ENCODE data around the gene PGAP3.
A peak's percentile ranks its signal among the peaks of the same experiment; 100 is the strongest.

Gene PGAP3

DNA sequence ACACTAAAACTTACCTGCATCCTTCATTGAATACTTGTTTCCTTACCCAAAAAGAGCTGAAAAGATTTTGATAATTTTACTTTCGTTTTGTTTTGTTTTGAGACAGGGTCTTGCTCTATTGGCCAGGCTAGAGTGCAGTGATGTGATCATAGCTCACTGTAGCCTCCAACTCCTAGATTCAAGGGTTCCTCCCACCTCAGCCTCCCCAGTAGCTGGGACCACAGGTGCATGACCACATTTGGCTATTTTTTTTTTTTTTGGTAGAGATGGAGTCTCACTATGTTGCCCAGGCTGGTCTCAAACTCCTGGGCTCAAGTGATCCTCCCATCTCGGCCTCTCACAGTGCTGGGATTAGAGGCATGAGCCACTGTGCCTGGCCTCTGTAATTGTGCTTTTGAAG, 32.8 kb downstream of the PGAP3 start:
- DNase-seq, result no peak

DNA sequence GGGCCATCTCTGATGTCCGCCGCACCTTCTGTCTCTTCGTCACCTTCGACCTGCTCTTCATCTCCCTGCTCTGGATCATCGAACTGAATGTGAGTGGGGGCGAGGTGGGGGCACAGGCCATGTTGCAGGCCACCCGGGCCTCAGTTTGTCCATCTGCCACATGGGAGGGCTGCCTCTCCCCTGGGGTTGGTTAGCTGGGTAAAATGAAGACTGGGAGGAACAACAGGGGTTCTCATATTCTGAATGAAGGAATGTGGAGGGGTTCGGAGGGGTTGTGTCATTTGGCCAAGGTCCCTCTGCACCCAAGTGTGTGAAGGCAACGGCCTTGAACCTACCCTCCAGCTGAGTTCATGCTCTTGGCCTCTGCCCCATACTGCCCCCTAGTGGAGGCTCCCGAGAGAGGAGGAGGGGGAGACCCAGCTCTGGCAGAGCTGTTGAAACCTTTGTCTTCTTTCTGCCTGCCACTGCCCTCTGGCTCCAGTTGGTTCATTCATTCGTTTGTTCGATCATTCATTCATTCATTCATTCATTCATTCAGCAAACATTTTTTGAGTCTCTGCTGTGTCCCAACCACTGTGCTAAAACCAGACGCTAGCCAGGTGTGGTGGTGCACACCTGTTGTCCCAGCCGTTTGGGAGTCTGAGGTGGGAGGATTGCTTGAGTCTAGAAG, 34.1 kb downstream of the PGAP3 start:
- DNase-seq, result no peak

GRCh38 chr17:39653316-39653661, 34.6 kb downstream of the PGAP3 start:
- no peak for DNase-seq

- DNase-seq, result no peak
These were observed 35.1 kb downstream of the PGAP3 start for GRCh38 chr17:39652587-39653315.

GRCh38 chr17:39651923-39652586, 35.8 kb downstream of the PGAP3 start:
- no peak for DNase-seq

DNA sequence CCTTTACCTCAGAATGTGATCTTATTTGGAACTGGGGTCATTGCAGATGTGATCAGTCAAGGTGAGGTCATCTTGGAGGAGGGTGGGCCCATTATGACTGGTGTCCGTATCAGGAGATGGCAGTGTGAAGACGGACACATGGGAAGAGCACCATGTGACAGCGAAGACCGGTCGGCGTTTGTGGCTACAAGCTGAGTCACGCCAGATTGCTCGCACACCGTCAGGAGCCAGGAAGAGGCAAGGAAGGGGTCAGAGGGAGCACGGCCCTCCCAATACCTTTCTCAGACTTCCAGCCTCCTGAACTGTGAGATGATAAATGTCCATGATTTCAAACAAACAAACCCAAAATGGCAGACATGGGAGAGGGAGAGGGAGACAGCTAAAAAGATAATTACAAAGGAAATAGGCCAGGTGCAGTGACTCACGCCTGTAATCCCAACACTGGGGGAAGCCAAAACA, 37.7 kb downstream of the PGAP3 start:
- DNase-seq, result no peak

DNA sequence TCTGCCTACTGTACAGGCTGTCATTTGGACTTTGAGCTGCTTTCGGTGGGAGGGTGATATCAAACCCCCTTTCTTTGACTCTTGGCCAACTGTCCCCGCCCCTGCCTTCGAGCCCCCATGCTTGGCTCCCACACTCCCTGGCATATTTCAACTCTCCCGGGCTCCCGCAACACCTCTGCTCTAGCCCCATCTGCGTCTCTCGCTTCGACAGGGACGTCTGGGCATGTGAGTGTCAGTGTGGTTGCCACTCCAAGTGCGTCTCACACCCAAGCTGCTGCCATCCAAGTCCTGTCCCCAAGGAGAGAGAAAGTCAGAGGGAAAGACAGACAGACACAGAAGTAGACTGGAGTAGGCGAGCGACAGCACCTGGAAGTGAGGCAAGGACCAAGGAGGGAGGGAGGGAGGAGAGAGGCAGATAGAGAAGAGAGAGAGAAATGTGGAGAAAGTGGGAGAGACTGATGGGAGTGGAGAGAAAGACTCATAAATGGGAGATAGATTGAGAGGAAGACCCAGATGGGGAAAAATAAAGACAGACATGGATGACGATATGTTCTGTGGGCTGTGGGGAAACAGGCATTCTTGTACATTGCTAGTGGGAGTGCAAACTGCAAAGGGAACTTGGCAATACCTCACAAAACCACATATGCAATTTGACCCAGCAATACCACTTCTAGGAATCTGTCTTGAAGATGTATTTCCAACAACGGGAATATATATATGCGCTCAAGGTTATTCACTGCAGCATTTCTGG, 39.1 kb downstream of the PGAP3 start:
- DNase-seq, result no peak

DNA sequence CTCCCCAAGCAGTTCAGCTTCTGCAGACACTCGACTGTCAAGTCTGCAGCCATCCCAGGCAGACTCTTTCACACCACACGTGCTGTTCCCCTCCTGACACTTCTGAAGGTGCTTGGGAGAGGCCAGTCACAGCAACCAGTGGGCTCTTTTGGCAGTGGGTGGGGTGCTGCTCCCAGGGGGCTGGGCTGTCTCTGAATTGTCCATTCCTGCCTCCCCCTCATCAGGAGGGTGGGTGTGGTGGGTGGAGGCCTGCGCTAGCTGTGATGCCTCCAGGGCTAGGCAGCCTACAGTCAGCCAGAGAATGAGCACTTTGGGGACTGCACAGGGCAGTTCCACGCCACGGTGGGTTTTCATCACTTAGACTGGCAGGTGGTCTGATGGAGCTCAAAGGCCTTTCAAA, 40.6 kb downstream of the PGAP3 start:
- DNase-seq, result no peak

DNA sequence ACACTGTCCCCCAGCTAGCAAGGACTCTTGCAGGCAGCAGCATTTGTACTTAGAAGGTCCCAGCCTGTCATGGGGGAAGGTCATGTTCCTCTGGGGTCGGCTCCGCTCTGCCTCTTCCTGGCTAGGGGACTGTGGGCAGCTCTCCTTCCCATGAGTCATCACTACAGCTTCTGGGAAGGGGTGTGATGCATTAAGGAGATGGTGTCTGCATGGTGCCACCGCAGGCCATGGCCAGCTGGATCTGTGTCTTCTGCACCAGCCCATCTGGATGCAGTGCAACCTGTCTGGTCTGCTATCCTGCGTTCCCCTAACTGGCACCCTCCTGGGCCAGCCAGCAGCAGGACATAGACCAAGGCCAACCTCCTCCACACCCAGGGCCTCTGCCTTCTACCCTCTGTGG, 44.6 kb downstream of the PGAP3 start:
- no peak for DNase-seq

DNA sequence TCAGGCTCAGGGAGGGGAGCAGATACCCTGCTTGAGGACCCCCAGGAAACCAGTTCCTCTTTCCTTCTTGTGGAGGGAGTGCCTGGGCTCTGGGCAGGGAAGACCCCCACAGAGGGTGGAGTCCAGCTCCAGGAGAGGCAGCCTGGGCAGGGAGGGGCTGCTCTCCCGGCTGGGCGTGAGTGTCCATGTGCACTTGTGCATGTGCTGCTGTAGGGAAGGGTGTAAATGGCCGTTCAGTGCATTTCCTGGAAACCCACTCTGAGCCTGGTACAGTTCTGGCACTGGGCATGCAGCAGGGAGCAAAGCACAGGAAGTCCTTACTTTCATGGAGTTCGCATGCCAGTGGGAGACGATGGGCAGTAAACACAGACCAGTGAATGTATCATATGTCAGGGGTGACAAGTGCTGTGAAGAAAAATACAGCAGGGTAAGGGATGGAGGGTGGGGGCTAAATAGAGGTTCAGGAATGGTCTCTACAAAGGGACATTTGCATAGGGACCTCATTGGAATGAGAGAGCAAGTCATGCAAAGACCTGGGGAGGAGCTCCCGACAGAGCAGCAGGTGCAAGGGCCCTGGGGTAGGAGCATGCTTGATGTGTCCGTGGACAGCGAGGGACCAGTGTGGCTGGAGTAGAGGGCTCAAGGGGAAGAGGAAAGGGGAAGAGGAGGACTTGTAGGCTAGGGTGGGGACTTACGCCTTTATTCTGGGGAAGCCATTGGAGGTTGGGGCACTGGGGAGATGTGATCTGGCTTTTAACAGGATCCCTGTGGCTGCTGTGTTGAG, 45.4 kb downstream of the PGAP3 start:
- no peak for DNase-seq

GRCh38 chr17:39641883-39642282, 46.0 kb downstream of the PGAP3 start:
- no peak for DNase-seq

DNA sequence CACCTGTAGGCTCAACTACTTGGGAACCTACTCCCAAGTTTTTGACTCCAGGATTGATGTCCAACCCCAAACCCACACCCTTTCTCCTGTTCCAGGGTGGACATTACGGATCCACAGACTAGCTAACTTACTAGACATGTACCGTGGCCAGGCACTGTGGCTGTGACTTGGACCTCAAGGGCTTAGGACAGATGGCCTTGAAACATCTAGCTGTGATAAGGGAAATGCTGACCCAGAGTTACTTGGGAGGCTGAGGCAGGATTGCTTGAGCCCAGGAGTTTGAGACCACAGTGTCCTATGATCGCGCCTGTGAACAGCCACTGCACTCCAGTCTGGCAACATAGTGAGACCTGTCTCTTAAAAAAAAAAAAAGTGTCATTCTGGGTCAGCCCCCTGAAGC, 46.8 kb downstream of the PGAP3 start:
- no peak for DNase-seq

- DNase-seq, result no peak
These were observed 47.2 kb downstream of the PGAP3 start for GRCh38 chr17:39640591-39641031.

GRCh38 chr17:39639566-39640458, 48.0 kb downstream of the PGAP3 start:
- no peak for DNase-seq

- DNase-seq, result no peak
These were observed 48.8 kb downstream of the PGAP3 start for GRCh38 chr17:39639043-39639442.

DNA sequence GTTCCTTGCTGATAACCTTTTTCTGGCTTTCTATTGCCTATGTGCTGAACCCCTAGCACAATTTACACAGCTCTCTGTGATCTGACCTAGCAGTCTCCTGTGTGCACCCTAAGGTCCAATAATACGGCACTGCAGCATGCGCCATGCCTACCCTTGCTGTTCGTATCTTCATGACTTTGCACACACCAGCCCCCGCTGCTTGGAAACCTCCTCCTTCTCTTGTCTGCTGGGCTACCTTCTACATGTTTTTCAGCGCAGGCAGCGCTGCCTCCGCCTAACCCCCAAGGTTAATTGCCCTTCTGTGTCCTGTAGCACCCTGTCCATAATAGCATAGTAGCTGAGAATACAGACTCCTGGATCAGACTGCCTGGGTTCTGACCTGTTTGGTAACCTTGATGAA, 49.5 kb downstream of the PGAP3 start:
- DNase-seq, result no peak

GRCh38 chr17:39636927-39637736, 50.7 kb downstream of the PGAP3 start, which contains the start of gene STARD3:
Gene STARD3, plus strand, starts transcription at chr17:39637144. Its CDS starts 16,388 bp downstream, at chr17:39653532.
- DNase-seq, result peak in 1 of 2 experiments; percentile 61

DNA sequence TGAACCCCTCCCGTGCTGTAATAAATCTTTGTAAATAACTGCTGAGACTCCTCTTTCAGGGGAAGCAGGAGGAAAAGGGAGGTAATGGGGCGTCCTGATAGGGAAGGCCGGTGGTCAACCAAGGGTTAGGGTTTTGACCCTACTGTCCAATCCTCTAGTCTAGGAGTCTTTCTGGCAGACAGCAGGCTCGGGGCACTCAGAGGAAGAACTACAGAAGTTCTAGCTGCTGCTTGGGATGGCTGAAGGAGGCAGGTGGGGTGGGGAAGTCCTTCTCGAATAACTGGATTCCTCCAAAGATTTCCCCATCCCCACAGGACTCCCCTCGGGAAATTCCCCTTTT, 51.3 kb downstream of the PGAP3 start:
- no peak for DNase-seq

GRCh38 chr17:39635614-39636176, 52.2 kb downstream of the PGAP3 start:
- DNase-seq, result no peak

DNA sequence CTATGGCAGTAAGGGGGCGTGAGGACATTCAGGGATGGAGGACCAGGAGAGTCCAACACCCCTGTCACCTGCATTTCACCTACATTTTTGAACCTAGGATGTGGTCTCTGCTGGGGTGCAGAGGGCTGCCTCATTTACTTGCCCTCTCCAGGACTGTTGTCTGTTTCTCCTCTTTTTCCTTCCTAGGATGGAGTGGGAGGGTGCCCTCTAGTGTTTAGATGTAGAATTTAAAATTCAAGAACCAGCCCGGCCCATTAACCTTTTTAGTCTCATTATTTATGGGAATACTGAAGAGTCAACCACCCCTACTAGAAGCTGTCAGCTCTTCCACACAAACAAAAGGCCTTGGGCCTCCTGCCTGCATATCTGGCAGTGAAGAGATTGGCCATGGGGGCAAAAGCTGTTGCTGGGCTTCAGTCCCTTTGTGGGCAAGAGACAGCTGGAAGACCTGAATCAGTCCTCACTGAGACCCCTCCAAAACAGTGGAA, 53.4 kb downstream of the PGAP3 start:
- DNase-seq, result no peak
